OCI-LY7 (cell line): ENCODE data around the gene SYCP1. TPM values are rescaled to one million over a fixed set of nuclear protein-coding genes. Genes with fewer than 3 reads are reported as not detected.

Source experiments
- Bru-seq: library from RNA; stranded (reverse); fragments of 400-500 nt; gene quantifications from one replicate; lab custom pipeline; 2021; lab: Mats Ljungman, UMichigan
- BruChase-seq, 2 experiments: library from RNA; stranded (reverse); fragments of 400-500 nt; gene quantifications; one replicate each; lab custom pipeline; 2021; lab: Mats Ljungman, UMichigan
- BruUV-seq: library from RNA; stranded (reverse); fragments of 400-500 nt; replicated peaks from 2 replicates; lab custom pipeline; 2021; lab: Mats Ljungman, UMichigan
- CTCF ChIA-PET: fragments of 300-600 bp; sonication (Branson Sonifier 250); formaldehyde crosslinking; loops from one replicate; lab custom pipeline; 2022; ENCODE audit warnings: antibody characterized with exemption; ENCODE audit not compliant: unreplicated experiment; lab: Charles Lee
- POLR2A ChIA-PET: fragments of 300-600 bp; sonication (Branson Sonifier 250); formaldehyde crosslinking; loops from one replicate; lab custom pipeline; 2022; ENCODE audit warnings: antibody characterized with exemption; lab: Charles Lee
- DNase-seq: peaks from one replicate; pipeline ENCODE4 v3.0.0-alpha.2; 2015; ENCODE audit warnings: low spot score
- H2AFZ ChIP-seq: fragments of 200-600 bp; sonication (generic), shearing (Covaris generic); 2 replicates; pipeline ENCODE4 v1.6.1; 2014; ENCODE audit warnings: mild to moderate bottlenecking, antibody characterized with exemption, low read length, moderate library complexity
- H3K27ac ChIP-seq: fragments of 200-600 bp; sonication (generic); 2 replicates; pipeline ENCODE4 v1.5.1; 2014; ENCODE audit warnings: mixed run types, low read depth, mild to moderate bottlenecking, moderate library complexity, low read length, inconsistent platforms; ENCODE audit not compliant: poor library complexity, severe bottlenecking
- H3K36me3 ChIP-seq: fragments of 200-600 bp; sonication (generic); 2 replicates; pipeline ENCODE4 v1.6.1; 2014; ENCODE audit warnings: mild to moderate bottlenecking, antibody characterized with exemption, low read length, moderate library complexity, mixed read lengths; ENCODE audit not compliant: insufficient read depth
- H3K4me1 ChIP-seq: fragments of 200-600 bp; sonication (generic); 2 replicates; pipeline ENCODE4 v1.5.1; 2014; ENCODE audit warnings: mild to moderate bottlenecking, low read length; ENCODE audit not compliant: insufficient read depth, poor library complexity, severe bottlenecking
- H3K4me2 ChIP-seq: fragments of 200-600 bp; sonication (generic); 2 replicates; pipeline ENCODE4 v1.6.1; 2014; ENCODE audit warnings: mild to moderate bottlenecking, low read length
- H3K4me3 ChIP-seq: fragments of 200-600 bp; sonication (generic); 2 replicates; pipeline ENCODE4 v1.5.1; 2014; ENCODE audit warnings: mild to moderate bottlenecking, low read depth, low read length; ENCODE audit not compliant: poor library complexity, severe bottlenecking
- H3K79me2 ChIP-seq: fragments of 200-600 bp; sonication (generic); 2 replicates; pipeline ENCODE4 v1.6.1; 2016; ENCODE audit warnings: low read depth, mild to moderate bottlenecking, low read length, moderate library complexity, mixed read lengths; ENCODE audit not compliant: insufficient read depth
- H3K9me2 ChIP-seq: fragments of 200-600 bp; sonication (generic); 2 replicates; pipeline ENCODE4 v1.6.1; 2016; ENCODE audit warnings: mild to moderate bottlenecking, low read length, mixed read lengths; ENCODE audit not compliant: insufficient read depth
- H3K9me3 ChIP-seq: fragments of 200-600 bp; sonication (generic); 2 replicates; pipeline ENCODE4 v1.6.1; 2014; ENCODE audit warnings: mild to moderate bottlenecking, mixed run types, low read length, mixed read lengths
- H4K20me1 ChIP-seq: fragments of 200-600 bp; sonication (generic); 2 replicates; pipeline ENCODE4 v1.6.1; 2014; ENCODE audit warnings: mild to moderate bottlenecking, antibody characterized with exemption, low read length, moderate library complexity, mixed read lengths; ENCODE audit not compliant: insufficient read depth
- EZH2phosphoT487 ChIP-seq: fragments of 200-600 bp; sonication (generic); IDR thresholded peaks from 2 replicates; pipeline ENCODE4 v1.6.1; 2018; ENCODE audit warnings: low read depth, borderline replicate concordance, mild to moderate bottlenecking, mixed run types, antibody characterized with exemption, low read length, moderate library complexity, mixed read lengths
- intact Hi-C: fragments of 100-400 bp; cut with micrococcal nuclease; formaldehyde crosslinking; loops from one replicate; pipeline ENCODE4 v1.10.0; 2022; ENCODE audit not compliant: unreplicated experiment
- long read RNA-seq: library from polyadenylated mRNA; stranded (forward); transcript quantifications from one replicate; pipeline ENCODE4 v2.0.0, GENCODE V29; 2022
- total RNA-seq, 2 experiments: library from RNA; depleted of rRNA in 1 of 2; stranded (reverse); fragments of >200 nt in 1 of 2; shearing (Covaris generic) in 1 of 2; gene quantifications; 2 replicates each; pipeline ENCODE4 v1.2.3, GENCODE V29; 2014 to 2022
- TF ChIP-seq, protein P1 (sequence below): fragments of 200-600 bp; sonication (generic); conservative IDR thresholded peaks from 2 replicates; pipeline ENCODE4 v1.5.1; 2014; ENCODE audit warnings: mild to moderate bottlenecking, antibody characterized with exemption, low read length, moderate library complexity, mixed read lengths

SYCP1 gene, protein sequence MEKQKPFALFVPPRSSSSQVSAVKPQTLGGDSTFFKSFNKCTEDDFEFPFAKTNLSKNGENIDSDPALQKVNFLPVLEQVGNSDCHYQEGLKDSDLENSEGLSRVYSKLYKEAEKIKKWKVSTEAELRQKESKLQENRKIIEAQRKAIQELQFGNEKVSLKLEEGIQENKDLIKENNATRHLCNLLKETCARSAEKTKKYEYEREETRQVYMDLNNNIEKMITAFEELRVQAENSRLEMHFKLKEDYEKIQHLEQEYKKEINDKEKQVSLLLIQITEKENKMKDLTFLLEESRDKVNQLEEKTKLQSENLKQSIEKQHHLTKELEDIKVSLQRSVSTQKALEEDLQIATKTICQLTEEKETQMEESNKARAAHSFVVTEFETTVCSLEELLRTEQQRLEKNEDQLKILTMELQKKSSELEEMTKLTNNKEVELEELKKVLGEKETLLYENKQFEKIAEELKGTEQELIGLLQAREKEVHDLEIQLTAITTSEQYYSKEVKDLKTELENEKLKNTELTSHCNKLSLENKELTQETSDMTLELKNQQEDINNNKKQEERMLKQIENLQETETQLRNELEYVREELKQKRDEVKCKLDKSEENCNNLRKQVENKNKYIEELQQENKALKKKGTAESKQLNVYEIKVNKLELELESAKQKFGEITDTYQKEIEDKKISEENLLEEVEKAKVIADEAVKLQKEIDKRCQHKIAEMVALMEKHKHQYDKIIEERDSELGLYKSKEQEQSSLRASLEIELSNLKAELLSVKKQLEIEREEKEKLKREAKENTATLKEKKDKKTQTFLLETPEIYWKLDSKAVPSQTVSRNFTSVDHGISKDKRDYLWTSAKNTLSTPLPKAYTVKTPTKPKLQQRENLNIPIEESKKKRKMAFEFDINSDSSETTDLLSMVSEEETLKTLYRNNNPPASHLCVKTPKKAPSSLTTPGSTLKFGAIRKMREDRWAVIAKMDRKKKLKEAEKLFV
- total RNA-seq (2014; rRNA removed; shearing (Covaris generic)) (not detected in 2 replicates), total RNA-seq (2022) (not detected in 2 replicates), Bru-seq, nascent RNA (percentile 1 among the genes with signal in this experiment), BruChase-seq, experiment 1, labeled RNA remaining after a 6-hour chase (not detected), BruChase-seq, experiment 2, labeled RNA remaining after a 2-hour chase (not detected)
- long read RNA-seq: 0 reads

DNA sequence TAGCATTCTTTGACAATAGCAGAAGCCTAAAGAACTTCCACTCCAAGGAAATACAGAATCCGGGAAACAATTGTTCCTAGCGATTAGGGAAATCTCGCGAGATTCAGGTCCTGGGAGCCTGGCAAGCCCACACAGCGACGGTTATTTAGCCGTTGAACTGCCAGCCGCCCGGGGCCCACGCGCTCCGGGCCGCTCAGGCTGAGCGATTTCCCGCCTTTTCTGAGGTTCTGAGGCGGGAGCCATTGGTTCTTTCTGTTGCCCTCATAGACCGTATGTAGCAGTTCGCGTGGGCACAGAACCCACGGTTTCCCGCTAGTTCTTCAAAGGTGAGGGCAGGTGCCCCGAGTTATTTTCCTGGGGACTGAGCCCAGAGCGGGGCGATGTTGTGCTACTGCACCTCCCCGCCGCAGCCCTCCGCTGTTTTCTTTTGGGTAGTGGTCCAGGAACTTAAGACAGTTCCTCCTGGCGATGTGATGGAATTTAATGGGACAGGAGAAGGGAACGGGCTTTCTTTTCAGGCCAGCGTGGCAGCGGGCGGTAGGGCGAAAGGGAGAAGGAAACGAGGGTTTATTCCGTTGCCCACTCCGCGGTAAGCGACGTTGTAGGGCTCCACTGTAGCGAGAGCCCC, at the start of gene SYCP1:
TSS of gene SYCP1 (plus strand) at position 171 of the 628 bp plus-strand sequence. CDS start 602 bp downstream, outside the sequence.
- Histone ChIP-seq H3K4me3 (no peak within 1 kb of the TSS), H3K36me3 (no peaks in the 10 kb centered on the region), H3K4me1 (no peaks in the 10 kb centered on the region), H3K27ac (no peak within 1 kb of the TSS), H3K4me2 (no peak within 1 kb of the TSS), H3K9me2 (no peaks in the 10 kb centered on the region), H3K9me3 (no peaks in the 10 kb centered on the region), H3K79me2 (no peaks in the 10 kb centered on the region), H2AFZ (no peak within 1 kb of the TSS), H4K20me1 (no peaks in the 10 kb centered on the region)
- DNase-seq: no peak
- no TSS peak for BruUV-seq
- TF ChIP-seq, protein P1, sequence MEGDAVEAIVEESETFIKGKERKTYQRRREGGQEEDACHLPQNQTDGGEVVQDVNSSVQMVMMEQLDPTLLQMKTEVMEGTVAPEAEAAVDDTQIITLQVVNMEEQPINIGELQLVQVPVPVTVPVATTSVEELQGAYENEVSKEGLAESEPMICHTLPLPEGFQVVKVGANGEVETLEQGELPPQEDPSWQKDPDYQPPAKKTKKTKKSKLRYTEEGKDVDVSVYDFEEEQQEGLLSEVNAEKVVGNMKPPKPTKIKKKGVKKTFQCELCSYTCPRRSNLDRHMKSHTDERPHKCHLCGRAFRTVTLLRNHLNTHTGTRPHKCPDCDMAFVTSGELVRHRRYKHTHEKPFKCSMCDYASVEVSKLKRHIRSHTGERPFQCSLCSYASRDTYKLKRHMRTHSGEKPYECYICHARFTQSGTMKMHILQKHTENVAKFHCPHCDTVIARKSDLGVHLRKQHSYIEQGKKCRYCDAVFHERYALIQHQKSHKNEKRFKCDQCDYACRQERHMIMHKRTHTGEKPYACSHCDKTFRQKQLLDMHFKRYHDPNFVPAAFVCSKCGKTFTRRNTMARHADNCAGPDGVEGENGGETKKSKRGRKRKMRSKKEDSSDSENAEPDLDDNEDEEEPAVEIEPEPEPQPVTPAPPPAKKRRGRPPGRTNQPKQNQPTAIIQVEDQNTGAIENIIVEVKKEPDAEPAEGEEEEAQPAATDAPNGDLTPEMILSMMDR: no peak
- TF ChIP-seq EZH2phosphoT487: no peak
- CTCF ChIA-PET: no interaction called here
- intact Hi-C loops: no loop called here
- POLR2A ChIA-PET: interaction anchor here (1.0 kb wide), 1 partner anchor 11 kb away, joined by 3 read pairs; no protein-coding TSS in a partner anchor

DNA sequence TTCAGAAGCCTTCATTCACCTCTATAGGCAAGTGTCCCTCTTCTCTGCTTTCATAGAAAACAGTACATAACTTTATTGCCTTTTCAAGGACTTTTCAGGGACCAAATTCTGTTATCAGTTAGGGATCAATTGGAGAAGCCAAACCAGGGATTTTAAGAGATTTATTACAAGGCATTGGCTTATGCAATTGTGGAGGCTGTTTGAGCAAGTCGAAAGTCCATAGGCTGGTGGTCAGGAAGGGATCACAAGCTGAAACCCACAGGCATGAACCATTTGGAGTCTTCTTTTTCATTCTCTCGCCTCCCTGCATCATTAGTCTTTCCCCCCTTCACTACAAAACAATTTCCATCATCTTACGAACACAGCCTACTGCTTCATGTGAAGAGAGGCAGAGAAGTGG, 34.8 kb upstream of the SYCP1 start:
- DNase-seq: no peak
- no peaks in the 10 kb centered on the region for H3K4me1 ChIP-seq
- no peak overlapping the region for H3K4me2 ChIP-seq
- no TSS peak for BruUV-seq
- H2AFZ ChIP-seq: no peak overlapping the region
- no peak overlapping the region for H3K4me3 ChIP-seq
- intact Hi-C loops: no loop called here
- H3K79me2 ChIP-seq: no peaks in the 10 kb centered on the region
- POLR2A ChIA-PET: no interaction called here
- no peaks in the 10 kb centered on the region for H4K20me1 ChIP-seq
- H3K9me3 ChIP-seq: no peaks in the 10 kb centered on the region
- H3K27ac ChIP-seq: no peak overlapping the region
- no peaks in the 10 kb centered on the region for H3K36me3 ChIP-seq
- no peaks in the 10 kb centered on the region for H3K9me2 ChIP-seq
- CTCF ChIA-PET: no interaction called here
- TF ChIP-seq, protein P1: no peak
- TF ChIP-seq EZH2phosphoT487: no peak
